HG02759 (cell line): ENCODE data around the gene LCNL1.
"Not testable (repeated sequence)": the region's sequence is repeated elsewhere in the genome, so short reads cannot be mapped to it uniquely, and the experiment has no call there.

ENCODE experiments used
- ATAC-seq: cut with Tn5 transposase; IDR thresholded peaks from one replicate; pipeline ENCODE4 v1.9.1; 2021; ENCODE audit warnings: mild to moderate bottlenecking, moderate library complexity; ENCODE audit not compliant: unreplicated experiment

LCNL1 gene

GRCh38 chr9:137021568-137021978 is 38.8 kb downstream of the LCNL1 start:
- no peak for ATAC-seq

GRCh38 chr9:137021979-137022661 is 39.3 kb downstream of the LCNL1 start:
- no peak for ATAC-seq

GRCh38 chr9:137022662-137023008 is 39.8 kb downstream of the LCNL1 start:
- no peak for ATAC-seq

- no peak for ATAC-seq
These were observed 40.4 kb downstream of the LCNL1 start for GRCh38 chr9:137023157-137023556.

- no peak for ATAC-seq
These were observed 40.8 kb downstream of the LCNL1 start for GRCh38 chr9:137023583-137023991.

- no peak for ATAC-seq
These were observed 42.7 kb downstream of the LCNL1 start for GRCh38 chr9:137025517-137025966.

GRCh38 chr9:137026384-137026783 is 43.6 kb downstream of the LCNL1 start:
- no peak for ATAC-seq

- ATAC-seq, result no peak
These were observed 44.0 kb downstream of the LCNL1 start for GRCh38 chr9:137026828-137027227.

- peak; percentile 18 for ATAC-seq
These were observed 44.8 kb downstream of the LCNL1 start, which contains the start of gene ABCA2 for GRCh38 chr9:137027369-137028262. ABCA2 (minus strand) TSS chr9:137028237; CDS start chr9:137028140, 97 bp downstream.

- peak; percentile 58 for ATAC-seq
These were observed 45.7 kb downstream of the LCNL1 start for GRCh38 chr9:137028263-137029057.

- ATAC-seq, result no peak
These were observed 46.5 kb downstream of the LCNL1 start for GRCh38 chr9:137029058-137029936.

- no peak for ATAC-seq
These were observed 47.2 kb downstream of the LCNL1 start for GRCh38 chr9:137030006-137030405.

GRCh38 chr9:137030538-137031527 is 48.0 kb downstream of the LCNL1 start:
- no peak for ATAC-seq

GRCh38 chr9:137031904-137032640 is 49.3 kb downstream of the LCNL1 start, which contains the start of gene FUT7:
FUT7 (minus strand) TSS chr9:137032088; CDS start chr9:137031991, 97 bp downstream.
- no peak for ATAC-seq

- no peak for ATAC-seq
These were observed 50.1 kb downstream of the LCNL1 start for GRCh38 chr9:137032858-137033257.

GRCh38 chr9:137033481-137033880 is 50.7 kb downstream of the LCNL1 start:
- ATAC-seq, result not testable (repeated sequence)

GRCh38 chr9:137034039-137034708 is 51.4 kb downstream of the LCNL1 start:
- ATAC-seq, result peak; percentile 16
